HEK293T (cell line): Measurements from ENCODE around the gene PLAGL2.
"Not testable (repeated sequence)": the region's sequence is repeated elsewhere in the genome, so short reads cannot be mapped to it uniquely, and the experiment has no call there.

Experiments used
- CTCF ChIA-PET: fragments of 350-600 bp; formaldehyde crosslinking; extraction: SDS; loops from one replicate; lab custom pipeline; 2021; ENCODE audit warnings: antibody characterized with exemption, inconsistent platforms; lab: Yijun Ruan, JAX
- POLR2A ChIA-PET: fragments of 350-600 bp; formaldehyde crosslinking; extraction: SDS; loops from one replicate; lab custom pipeline; 2020; ENCODE audit warnings: antibody characterized with exemption, inconsistent platforms; lab: Yijun Ruan, JAX
- DNase-seq: peaks from one replicate; pipeline ENCODE4 v3.0.0; 2012; ENCODE audit warnings: mixed read lengths; ENCODE audit errors: extremely low spot score
- ARNT ChIP-seq: fragments of 450-650 bp; IDR thresholded peaks from 2 replicates; pipeline ENCODE4 v1.6.1; 2017; ENCODE audit warnings: mild to moderate bottlenecking
- BHLHE40 ChIP-seq: fragments of 450-650 bp; IDR thresholded peaks from 2 replicates; pipeline ENCODE4 v1.6.1; 2016; ENCODE audit warnings: mild to moderate bottlenecking, moderate library complexity, borderline replicate concordance
- CTBP1 ChIP-seq: fragments of 450-650 bp; IDR thresholded peaks from 2 replicates; pipeline ENCODE4 v1.6.1; 2016; ENCODE audit warnings: borderline replicate concordance
- ELF4 ChIP-seq: fragments of 450-650 bp; IDR thresholded peaks from 2 replicates; pipeline ENCODE4 v1.6.1; 2017; ENCODE audit warnings: antibody characterized with exemption
- FOXA1 ChIP-seq: fragments of 450-650 bp; IDR thresholded peaks from 2 replicates; pipeline ENCODE4 v1.6.1; 2016; ENCODE audit warnings: mild to moderate bottlenecking
- FOXK2 ChIP-seq: fragments of 450-650 bp; IDR thresholded peaks from 2 replicates; pipeline ENCODE4 v1.6.1; 2016; ENCODE audit warnings: mild to moderate bottlenecking
- FOXM1 ChIP-seq: fragments of 450-650 bp; IDR thresholded peaks from 2 replicates; pipeline ENCODE4 v1.6.1; 2017; ENCODE audit warnings: mild to moderate bottlenecking, borderline replicate concordance
- HDGF ChIP-seq: fragments of 450-650 bp; IDR thresholded peaks from 2 replicates; pipeline ENCODE4 v1.6.1; 2017; ENCODE audit warnings: antibody characterized with exemption, borderline replicate concordance
- L3MBTL2 ChIP-seq: fragments of 450-650 bp; conservative IDR thresholded peaks from 2 replicates; pipeline ENCODE4 v1.6.1; 2016; ENCODE audit warnings: mild to moderate bottlenecking
- LEF1 ChIP-seq: fragments of 450-650 bp; IDR thresholded peaks from 2 replicates; pipeline ENCODE4 v1.6.1; 2017; ENCODE audit warnings: mild to moderate bottlenecking, borderline replicate concordance
- NFRKB ChIP-seq: fragments of 450-650 bp; IDR thresholded peaks from 2 replicates; pipeline ENCODE4 v1.6.1; 2016; ENCODE audit warnings: mild to moderate bottlenecking, moderate library complexity
- PKNOX1 ChIP-seq: fragments of 450-650 bp; IDR thresholded peaks from 2 replicates; pipeline ENCODE4 v1.6.1; 2016
- SP1 ChIP-seq: fragments of 450-650 bp; IDR thresholded peaks from 2 replicates; pipeline ENCODE4 v1.6.1; 2017
- SUZ12 ChIP-seq: fragments of 450-650 bp; IDR thresholded peaks from 2 replicates; pipeline ENCODE4 v1.6.1; 2016; ENCODE audit warnings: mild to moderate bottlenecking
- TARDBP ChIP-seq: fragments of 450-650 bp; IDR thresholded peaks from 2 replicates; pipeline ENCODE4 v1.6.1; 2016
- ZNF384 ChIP-seq: fragments of 450-650 bp; IDR thresholded peaks from 2 replicates; pipeline ENCODE4 v1.6.1; 2016

The PLAGL2 gene

GRCh38 chr20:32207626-32208498, at the start of gene PLAGL2, which contains the start of gene POFUT1:
Gene PLAGL2 (minus strand): TSS chr20:32207743. CDS start chr20:32202178, 5,565 bp downstream.
Gene POFUT1 (plus strand): TSS chr20:32207880. CDS start chr20:32207942, 62 bp downstream.
- POLR2A ChIA-PET = no interaction called here
- CTCF ChIA-PET = no interaction called here
- peak; percentile 99 for DNase-seq
- TF ChIP-seq ZNF384 (no peak), NFRKB (no peak), FOXM1 (peak; percentile 10; the same call in 1 of the 2 replicates), SUZ12 (no peak), HDGF (no peak), SP1 (no peak), FOXK2 (no peak), L3MBTL2 (no peak), ELF4 (peak; percentile 39; the same call in 1 of the 2 replicates), ARNT (peak; percentile 56; the same call in 1 of the 2 replicates), LEF1 (peak; percentile 15; the same call in 1 of the 2 replicates)

GRCh38 chr20:32252189-32252588, 44.6 kb upstream of the PLAGL2 start:
- ChIA-PET POLR2A (no interaction called here), CTCF (no interaction called here)
- DNase-seq = no peak
- TF ChIP-seq PKNOX1 (no peak), FOXA1 (no peak), LEF1 (no peak), FOXK2 (no peak), FOXM1 (no peak), ZNF384 (no peak), HDGF (no peak), SP1 (no peak), ELF4 (no peak), BHLHE40 (no peak), NFRKB (no peak), TARDBP (no peak), L3MBTL2 (no peak), ARNT (no peak), SUZ12 (no peak)

- CTCF ChIA-PET = no interaction called here
- no peak for DNase-seq
- POLR2A ChIA-PET = no interaction called here
- no peak for TF ChIP-seq SUZ12
- TF ChIP-seq HDGF = no peak
- no peak for TF ChIP-seq FOXK2
- TF ChIP-seq NFRKB = no peak
- no peak for TF ChIP-seq FOXA1
- TF ChIP-seq FOXM1 = no peak
- TF ChIP-seq TARDBP = no peak
- TF ChIP-seq ZNF384 = no peak
- TF ChIP-seq PKNOX1 = no peak
- TF ChIP-seq L3MBTL2 = no peak
- TF ChIP-seq BHLHE40 = no peak
- TF ChIP-seq SP1 = no peak
- TF ChIP-seq ARNT = no peak
- no peak for TF ChIP-seq LEF1
- no peak for TF ChIP-seq CTBP1
- TF ChIP-seq ELF4 = no peak
These were observed 43.9 kb upstream of the PLAGL2 start for GRCh38 chr20:32251470-32251869.

GRCh38 chr20:32249030-32249738, 41.6 kb upstream of the PLAGL2 start:
- TF ChIP-seq ARNT (no peak), SUZ12 (no peak), PKNOX1 (no peak)
- DNase-seq = no peak
- POLR2A ChIA-PET = no interaction called here
- CTCF ChIA-PET = no interaction called here

GRCh38 chr20:32248043-32248442, 40.5 kb upstream of the PLAGL2 start:
- ChIA-PET CTCF (no interaction called here), POLR2A (no interaction called here)
- TF ChIP-seq TARDBP = no peak
- no peak for TF ChIP-seq PKNOX1
- no peak for TF ChIP-seq ELF4
- TF ChIP-seq SP1 = no peak
- TF ChIP-seq SUZ12 = no peak
- no peak for DNase-seq

GRCh38 chr20:32246208-32246607, 38.7 kb upstream of the PLAGL2 start:
- POLR2A ChIA-PET, DNase-seq: not testable (repeated sequence)
- CTCF ChIA-PET = interaction anchor here (0.7 kb wide), 1 partner anchor 174 kb away, joined by 3 read pairs; no protein-coding TSS in a partner anchor
